Small intestine (tissue), 7 donors: Measurements from ENCODE around the gene SLC5A10. TPM values are rescaled to one million over a fixed set of nuclear protein-coding genes. Genes with fewer than 3 reads are reported as not detected.

Source experiments
- DNase-seq, 2 donors: peaks; one replicate each; pipeline versions ENCODE4 v3.0.0 to v3.0.0-alpha.2; 2013
- FAIRE-seq: peaks from 2 replicates; lab custom pipeline; 2012; peaks lifted over from hg19 to GRCh38; lab: Jason Lieb, UNC
- H3K27ac ChIP-seq, 3 donors: one replicate each; pipeline ENCODE4 v1.5.1; 2013; ENCODE audit warnings: low read length in 2 of 3, mild to moderate bottlenecking in 2 of 3, control low read depth in 1 of 3, inconsistent platforms in 1 of 3, low read depth in 1 of 3, moderate library complexity in 1 of 3
- H3K27me3 ChIP-seq, 3 donors: one replicate each; pipeline ENCODE4 v1.6.1; 2013; ENCODE audit warnings: low read length in 3 of 3, inconsistent platforms in 1 of 3; ENCODE audit not compliant: control insufficient read depth in 3 of 3, insufficient read depth in 3 of 3
- H3K36me3 ChIP-seq, 3 donors: one replicate each; pipeline ENCODE4 v1.6.1; 2013; ENCODE audit warnings: low read length in 3 of 3, inconsistent platforms in 1 of 3, low read depth in 1 of 3, mild to moderate bottlenecking in 1 of 3, moderate library complexity in 1 of 3; ENCODE audit not compliant: control insufficient read depth in 3 of 3, insufficient read depth in 2 of 3
- H3K4me1 ChIP-seq, 3 donors: one replicate each; pipeline ENCODE4 v1.6.1; 2013; ENCODE audit warnings: low read length in 2 of 3, inconsistent platforms in 1 of 3, low read depth in 1 of 3, mild to moderate bottlenecking in 1 of 3, moderate library complexity in 1 of 3; ENCODE audit not compliant: control insufficient read depth in 3 of 3, insufficient read depth in 2 of 3
- H3K4me3 ChIP-seq, 3 donors: one replicate each; pipeline ENCODE4 v1.5.1; 2013; ENCODE audit warnings: low read length in 3 of 3, control low read depth in 1 of 3, inconsistent platforms in 1 of 3, low read depth in 1 of 3, mild to moderate bottlenecking in 1 of 3, moderate library complexity in 1 of 3
- H3K9me3 ChIP-seq, 2 donors: one replicate each; pipeline ENCODE4 v1.6.1; 2013; ENCODE audit warnings: low read depth in 1 of 2, low read length in 1 of 2; ENCODE audit not compliant: control insufficient read depth in 2 of 2, insufficient read depth in 1 of 2
- WGBS, 3 donors: extraction: QIAGEN DNeasy Blood & Tissue Kit; methylation state at CpG; one replicate each; pipeline ENCODE4 v1.1.7; 2013; 5-methylcytosine and 5-hydroxymethylcytosine counted together
- polyA plus RNA-seq, 4 donors: library from polyadenylated mRNA; stranded (reverse) in 3 of 4; unstranded in 1 of 4; fragments of 200-250 nt in 3 of 4; fragments of 120-200 nt in 1 of 4; gene quantifications; one replicate each; pipeline versions ENCODE4 v1.2.1 to v1.2.3, GENCODE V29; 2013
- donor health status: healthy with polysubstance abuse.
- donor health status: control.
- donor health status: control.
- donor health status: Bipolar disorder and iron deficiency.
- donor health status: healthy.

Gene SLC5A10
- polyA plus RNA-seq, 4 donors, result 0.09 to 0.27 (median 0.22) TPM; not detected in 1

- 90 to 94% (median 93%) methylated on average over 11 of the region's 11 CpGs for WGBS, 3 donors
These were observed 6.6 kb downstream of the SLC5A10 start for GRCh38 chr17:18958611-18959010.

DNA sequence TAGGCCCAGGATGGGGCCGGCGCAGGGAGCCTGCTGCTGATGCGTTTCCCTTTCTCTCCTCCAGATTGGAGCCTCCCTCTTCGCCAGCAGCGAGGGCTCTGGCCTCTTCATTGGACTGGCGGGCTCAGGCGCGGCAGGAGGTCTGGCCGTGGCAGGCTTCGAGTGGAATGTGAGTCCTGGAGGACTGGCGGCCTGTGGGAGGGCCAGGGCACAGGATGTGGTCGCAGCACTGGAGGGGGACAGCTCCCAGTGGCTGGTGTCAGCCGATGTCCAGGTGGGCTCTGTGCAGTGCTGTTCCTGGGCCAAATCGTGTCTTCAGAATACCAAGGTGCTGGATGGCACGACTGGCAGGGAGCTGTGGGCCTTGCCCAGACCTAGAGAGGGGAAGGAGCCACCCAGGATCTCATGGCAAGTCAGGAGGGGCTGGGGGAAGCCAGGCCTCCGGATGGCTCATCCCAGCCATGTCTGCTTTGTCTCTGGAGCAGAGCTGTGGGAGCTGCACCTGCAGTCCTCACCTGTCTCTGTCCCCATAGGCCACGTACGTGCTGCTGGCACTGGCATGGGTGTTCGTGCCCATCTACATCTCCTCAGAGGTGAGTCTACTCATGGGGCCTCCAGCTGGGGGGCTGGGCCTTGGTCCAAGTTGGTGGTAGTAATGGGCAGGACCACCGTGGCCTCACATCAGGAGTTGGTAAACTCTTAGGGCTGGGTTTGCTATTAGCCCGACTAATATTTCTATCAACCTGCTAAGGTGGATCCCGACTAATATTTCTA is 7.3 kb downstream of the SLC5A10 start:
- no peaks in the 10 kb centered on the region for H3K27me3 ChIP-seq
- H3K4me3 ChIP-seq, result no peak overlapping the region
- no peak overlapping the region for H3K27ac ChIP-seq
- no peaks in the 10 kb centered on the region for H3K36me3 ChIP-seq
- peaks cover 0 to 32% (median 0%) of the 10 kb centered on the region in 3 donors for H3K4me1 ChIP-seq
- DNase-seq (no peak), FAIRE-seq (no peak)
- H3K9me3 ChIP-seq, result no peaks in the 10 kb centered on the region
- WGBS, 3 donors, result 87 to 90% (median 90%) methylated on average over 21 to 22 of the region's 22 CpGs

More at GRCh38 chr17:18958611-18959010, 6.6 kb downstream of the SLC5A10 start:
- no peak for DNase-seq
- no peaks in the 10 kb centered on the region for H3K9me3 ChIP-seq
- no peaks in the 10 kb centered on the region for H3K27me3 ChIP-seq
- no peak for FAIRE-seq
- no peak overlapping the region for H3K27ac ChIP-seq
- peaks cover 0 to 27% (median 0%) of the 10 kb centered on the region in 3 donors for H3K4me1 ChIP-seq
- no peaks in the 10 kb centered on the region for H3K36me3 ChIP-seq
- no peak overlapping the region for H3K4me3 ChIP-seq

DNA sequence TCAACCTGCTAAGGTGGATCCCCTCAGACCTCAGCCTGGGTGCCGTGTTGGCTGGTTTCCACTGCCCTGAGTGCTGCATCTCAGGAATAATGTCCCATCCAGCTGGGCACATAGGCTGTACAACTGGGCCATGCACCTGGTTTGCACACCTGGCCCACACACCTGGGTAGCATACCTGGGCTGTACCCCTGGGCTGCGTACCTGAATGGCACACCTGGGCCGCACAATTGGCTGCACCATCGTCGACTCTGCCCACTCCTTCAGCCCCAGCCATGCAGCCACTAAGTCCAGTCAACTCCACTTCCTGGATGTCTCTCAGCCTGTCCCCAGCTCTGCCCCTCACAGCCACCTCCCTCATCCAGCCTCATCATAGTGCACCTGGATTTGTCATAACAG is 7.9 kb downstream of the SLC5A10 start:
- 94 to 95% (median 94%) methylated on average over 5 of the region's 5 CpGs for WGBS, 3 donors
- DNase-seq, result no peak
- peaks cover 0 to 36% (median 0%) of the 10 kb centered on the region in 3 donors for H3K4me1 ChIP-seq
- no peaks in the 10 kb centered on the region for H3K36me3 ChIP-seq
- H3K27me3 ChIP-seq, result no peaks in the 10 kb centered on the region
- no peaks in the 10 kb centered on the region for H3K9me3 ChIP-seq
- no peak overlapping the region for H3K27ac ChIP-seq
- no peak for FAIRE-seq
- no peak overlapping the region for H3K4me3 ChIP-seq

GRCh38 chr17:18960241-18960665 is 8.3 kb downstream of the SLC5A10 start:
- H3K9me3 ChIP-seq, result no peaks in the 10 kb centered on the region
- FAIRE-seq (no peak), DNase-seq (no peak)
- H3K4me1 ChIP-seq, result peaks cover 0 to 36% (median 0%) of the 10 kb centered on the region in 3 donors
- H3K27me3 ChIP-seq, result no peaks in the 10 kb centered on the region
- WGBS, 3 donors, result 89 to 92% (median 90%) methylated on average over 15 of the region's 15 CpGs
- no peaks in the 10 kb centered on the region for H3K36me3 ChIP-seq
- H3K27ac ChIP-seq, result no peak overlapping the region
- no peak overlapping the region for H3K4me3 ChIP-seq

DNA sequence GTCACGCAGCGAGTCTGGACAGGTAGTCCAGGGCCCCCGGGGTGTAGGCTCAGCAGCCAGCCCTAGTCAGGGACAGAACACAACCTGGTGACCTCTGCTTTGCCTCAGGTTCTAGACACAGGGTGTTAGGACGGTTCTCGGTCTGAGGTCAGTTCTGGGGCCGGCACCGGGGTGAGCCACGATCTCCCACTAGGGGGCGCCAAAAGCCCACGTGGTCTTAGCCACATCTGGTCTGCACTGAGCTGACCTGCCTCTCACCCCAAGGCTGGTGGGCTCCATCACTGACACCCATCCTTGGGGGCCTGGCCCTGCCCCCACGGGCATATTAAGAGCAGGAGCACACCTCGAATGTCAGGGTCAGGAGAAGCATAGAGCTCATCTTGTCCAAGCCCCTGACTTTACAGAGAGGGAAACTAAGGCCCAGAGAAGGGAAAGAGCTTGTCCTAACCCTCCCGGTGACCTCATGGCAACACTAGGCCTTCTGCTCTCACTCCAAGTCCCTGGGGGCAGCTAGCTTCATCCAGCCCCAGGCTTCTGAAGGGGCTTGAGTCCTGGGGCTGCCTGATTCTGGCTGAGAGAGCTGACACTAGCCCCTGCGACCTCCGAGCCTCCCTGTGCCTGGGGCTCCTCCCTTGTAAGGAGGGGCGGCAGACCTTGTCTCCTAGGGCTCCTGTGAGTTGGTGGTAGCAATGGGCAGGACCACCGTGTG is 9.0 kb downstream of the SLC5A10 start:
- H3K36me3 ChIP-seq, result peaks cover 0 to 5% (median 0%) of the 10 kb centered on the region in 3 donors
- no peak overlapping the region for H3K4me3 ChIP-seq
- H3K4me1 ChIP-seq, result peaks cover 0 to 36% (median 0%) of the 10 kb centered on the region in 3 donors
- 34 to 37% (median 34%) methylated on average over 17 of the region's 17 CpGs for WGBS, 3 donors
- DNase-seq (peak; percentile 69 to 81), FAIRE-seq (no peak)
- no peak overlapping the region for H3K27ac ChIP-seq
- H3K9me3 ChIP-seq, result no peaks in the 10 kb centered on the region
- H3K27me3 ChIP-seq, result no peaks in the 10 kb centered on the region

DNA sequence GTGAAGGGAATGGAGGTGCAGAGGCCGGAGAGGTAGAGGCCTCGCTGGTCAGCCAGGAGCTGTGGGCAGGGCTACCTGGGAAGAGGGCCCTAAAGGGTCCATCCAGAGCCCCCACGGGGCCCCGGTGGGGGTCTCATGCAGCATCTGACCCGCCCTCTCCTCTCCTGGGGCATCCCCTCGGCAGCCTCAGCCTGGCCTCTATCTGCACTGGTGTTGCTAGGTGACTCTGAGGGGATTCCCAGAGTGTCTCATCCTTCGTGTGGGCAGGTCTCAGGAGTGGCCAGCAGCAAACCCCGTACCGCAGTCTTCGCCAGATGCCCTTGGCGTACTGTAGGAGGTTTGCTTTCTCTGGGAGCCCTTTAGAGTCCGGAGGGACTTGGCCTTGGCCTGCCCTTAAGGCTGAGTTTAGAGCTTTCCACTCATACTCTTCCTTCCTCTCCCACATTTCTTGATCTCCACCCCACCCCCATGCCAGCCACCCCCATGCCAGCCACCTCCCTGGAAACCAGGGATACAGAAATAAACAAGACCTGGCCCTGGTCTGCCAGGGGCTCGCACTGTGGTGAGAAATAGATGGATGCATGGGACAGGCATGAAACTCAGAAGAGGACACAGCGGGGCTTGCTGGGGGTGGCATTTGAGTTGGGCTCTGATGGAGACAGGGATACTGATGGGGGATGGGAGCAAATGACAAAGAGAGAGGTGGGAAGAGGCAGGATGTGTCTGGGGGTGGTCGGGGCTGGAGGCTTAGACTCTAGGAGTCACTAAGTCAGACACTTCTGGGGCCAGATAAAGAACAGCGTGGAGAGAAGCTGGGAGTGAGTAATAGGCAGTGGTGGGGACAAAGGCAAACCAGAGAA is 9.9 kb downstream of the SLC5A10 start:
- DNase-seq (no peak), FAIRE-seq (no peak)
- H3K9me3 ChIP-seq, result no peaks in the 10 kb centered on the region
- WGBS, 3 donors, result 71 to 82% (median 74%) methylated on average over 16 of the region's 16 CpGs
- H3K36me3 ChIP-seq, result peaks cover 0 to 7% (median 0%) of the 10 kb centered on the region in 3 donors
- no peak overlapping the region for H3K4me3 ChIP-seq
- peak overlapping the region in 1 of 3 donors; percentile 65 for H3K27ac ChIP-seq
- peaks cover 0 to 36% (median 0%) of the 10 kb centered on the region in 3 donors for H3K4me1 ChIP-seq
- no peaks in the 10 kb centered on the region for H3K27me3 ChIP-seq

GRCh38 chr17:18962494-18962815 is 10.5 kb downstream of the SLC5A10 start:
- H3K27ac ChIP-seq, result peak overlapping the region in 1 of 3 donors; percentile 65
- H3K9me3 ChIP-seq, result no peaks in the 10 kb centered on the region
- 48 to 72% (median 50%) methylated on average over 6 of the region's 6 CpGs for WGBS, 3 donors
- H3K36me3 ChIP-seq, result peaks cover 0 to 12% (median 0%) of the 10 kb centered on the region in 3 donors
- H3K27me3 ChIP-seq, result no peaks in the 10 kb centered on the region
- H3K4me1 ChIP-seq, result peaks cover 0 to 40% (median 0%) of the 10 kb centered on the region in 3 donors
- peak in 1 of 2 donors; percentile 62 for DNase-seq
- no peak overlapping the region for H3K4me3 ChIP-seq
- FAIRE-seq, result no peak
